GM18870 (cell line): ENCODE data around the gene TBL1XR1.
"Not testable (repeated sequence)": the region's sequence is repeated elsewhere in the genome, so short reads cannot be mapped to it uniquely, and the experiment has no call there.

Experiments
- ATAC-seq: cut with Tn5 transposase; IDR thresholded peaks from one replicate; pipeline ENCODE4 v1.9.1; 2021; ENCODE audit warnings: moderate library complexity; ENCODE audit not compliant: unreplicated experiment

The TBL1XR1 gene

GRCh38 chr3:177208781-177209180 lies 11.5 kb upstream of the TBL1XR1 start:
- ATAC-seq = no peak

GRCh38 chr3:177208223-177208622 lies 10.9 kb upstream of the TBL1XR1 start:
- no peak for ATAC-seq

GRCh38 chr3:177206936-177207335 lies 9.7 kb upstream of the TBL1XR1 start:
- ATAC-seq = no peak

GRCh38 chr3:177203689-177204395 lies 6.6 kb upstream of the TBL1XR1 start:
- no peak for ATAC-seq

- not testable (repeated sequence) for ATAC-seq
Measured at GRCh38 chr3:177203016-177203415, 5.7 kb upstream of the TBL1XR1 start.

- ATAC-seq = peak; percentile 95
Measured at GRCh38 chr3:177201700-177202397, 4.6 kb upstream of the TBL1XR1 start.

- ATAC-seq = no peak
Measured at GRCh38 chr3:177199206-177199760, 2.0 kb upstream of the TBL1XR1 start.

GRCh38 chr3:177197727-177198460 lies 612 bp upstream of the TBL1XR1 start:
- no peak for ATAC-seq

GRCh38 chr3:177196456-177197040 lies 734 bp downstream of the TBL1XR1 start:
- no peak for ATAC-seq

GRCh38 chr3:177196008-177196455 lies 1.2 kb downstream of the TBL1XR1 start:
- no peak for ATAC-seq

- ATAC-seq = no peak
Measured at GRCh38 chr3:177195242-177195991, 1.9 kb downstream of the TBL1XR1 start.

GRCh38 chr3:177194299-177194698 lies 3.0 kb downstream of the TBL1XR1 start:
- no peak for ATAC-seq

- no peak for ATAC-seq
Measured at GRCh38 chr3:177193688-177194268, 3.5 kb downstream of the TBL1XR1 start.

GRCh38 chr3:177193275-177193674 lies 4.0 kb downstream of the TBL1XR1 start:
- not testable (repeated sequence) for ATAC-seq

GRCh38 chr3:177190756-177191681 lies 6.3 kb downstream of the TBL1XR1 start:
- ATAC-seq = no peak

- ATAC-seq = not testable (repeated sequence)
Measured at GRCh38 chr3:177190184-177190583, 7.1 kb downstream of the TBL1XR1 start.

GRCh38 chr3:177188325-177188724 lies 9.0 kb downstream of the TBL1XR1 start:
- ATAC-seq = not testable (repeated sequence)

- ATAC-seq = no peak
Measured at GRCh38 chr3:177186306-177186705, 11.0 kb downstream of the TBL1XR1 start.
